ENCODE data around the gene C22orf39. TPM values are rescaled to one million over a fixed set of nuclear protein-coding genes. Genes with fewer than 3 reads are reported as not detected.

C22orf39 gene
- total and polyA plus RNA-seq, 2 donors (not counting 1 experiment from before 2014, with no cell fraction given), result 15.9 to 16.2 TPM

DNA sequence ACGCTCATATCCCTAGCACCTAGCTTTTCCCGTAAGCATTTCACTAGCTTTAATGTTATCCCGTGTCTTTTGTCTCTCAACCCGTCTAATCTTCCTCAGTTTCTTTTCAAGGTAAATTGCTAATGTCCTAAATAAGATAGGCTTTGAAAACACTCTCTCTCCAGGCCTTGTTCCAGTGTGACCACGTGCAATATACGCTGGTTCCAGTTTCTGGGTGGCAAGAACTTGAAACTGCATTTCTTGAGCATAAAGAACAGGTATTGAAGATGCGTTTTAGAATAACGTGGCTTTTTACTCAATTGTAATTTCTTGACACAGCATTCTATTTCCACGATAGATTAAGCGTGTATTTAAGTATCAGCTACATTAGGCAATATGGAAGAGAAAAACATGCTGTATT is 33.3 kb upstream of the C22orf39 start:
- Histone ChIP-seq H3K27me3 (ENCODE audit: control insufficient read depth, insufficient read depth, low read length) (no peaks in the 10 kb centered on the region), H4K20me1 (ENCODE audit: control insufficient read depth, extremely low read depth, insufficient read depth, low read length) (no peaks in the 10 kb centered on the region), H3K9ac (ENCODE audit: insufficient read depth, low read length) (no peak overlapping the region), H3K4me3 (replicated peaks in 1 of 4; ENCODE audit: control extremely low read depth in 1 of 4, insufficient read depth in 1 of 4, low read depth in 3 of 4, low read length in 4 of 4) (peak overlapping the region; percentile 79 to 98 (median 84)), H3K4me1 (ENCODE audit: control insufficient read depth, extremely low read depth, insufficient read depth, low read length) (peaks cover 11% of the 10 kb centered on the region), H3K27ac (ENCODE audit: insufficient read depth, low read length) (no peak overlapping the region), H3K4me2 (ENCODE audit: extremely low read depth, insufficient read depth, low read length) (peak overlapping the region; percentile 76), H2AFZ (ENCODE audit: low read length) (peak overlapping the region; percentile 18), H3K36me3 (ENCODE audit: control insufficient read depth, insufficient read depth, low read length) (peaks cover 4% of the 10 kb centered on the region), H3K9me3 (ENCODE audit: control insufficient read depth, insufficient read depth, low read depth, low read length) (no peaks in the 10 kb centered on the region), H3K79me2 (ENCODE audit: control insufficient read depth, insufficient read depth, low read length) (peaks cover 37% of the 10 kb centered on the region)
- no peak for DNase-seq (ENCODE audit: low read depth in 2 of 2)
- no peak for TF ChIP-seq CTCF (conservative IDR thresholded peaks at IDR 0.05 in 1 of 2, IDR thresholded peaks at IDR 0.05 in 1 of 2; ENCODE audit: low read depth in 1 of 2, low read length in 2 of 2)
- no peak for TF ChIP-seq EZH2 (IDR thresholded peaks at IDR 0.05; ENCODE audit: low read length, missing control alignments)

DNA sequence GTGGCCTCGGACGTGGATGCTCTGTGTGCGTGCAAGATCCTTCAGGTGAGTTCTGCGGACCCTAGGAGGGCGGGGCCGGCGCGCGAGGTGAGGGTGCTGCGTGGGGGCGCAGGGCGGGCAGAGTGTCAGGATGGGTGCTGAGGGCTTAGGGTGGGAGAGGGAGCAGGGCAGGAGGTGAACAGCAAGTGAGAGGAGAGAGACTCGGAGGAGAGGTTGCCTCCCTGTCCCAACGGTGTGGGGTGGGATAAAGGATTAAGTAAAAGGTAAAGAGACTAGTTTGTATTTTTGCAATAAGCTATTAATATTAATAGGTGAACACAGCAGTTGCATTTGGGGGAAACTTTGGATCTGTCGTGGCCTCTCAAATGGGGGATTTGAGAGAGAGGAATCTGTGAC is 32.7 kb upstream of the C22orf39 start:
- Histone ChIP-seq H3K9me3 (ENCODE audit: control insufficient read depth, insufficient read depth, low read depth, low read length) (no peaks in the 10 kb centered on the region), H3K27me3 (ENCODE audit: control insufficient read depth, insufficient read depth, low read length) (no peaks in the 10 kb centered on the region), H2AFZ (ENCODE audit: low read length) (peak overlapping the region; percentile 86), H3K4me3 (replicated peaks in 1 of 4; ENCODE audit: control extremely low read depth in 1 of 4, insufficient read depth in 1 of 4, low read depth in 3 of 4, low read length in 4 of 4) (peak overlapping the region; percentile 79 to 98 (median 84)), H3K9ac (ENCODE audit: insufficient read depth, low read length) (peak overlapping the region; percentile 63), H3K4me1 (ENCODE audit: control insufficient read depth, extremely low read depth, insufficient read depth, low read length) (peaks cover 11% of the 10 kb centered on the region), H3K4me2 (ENCODE audit: extremely low read depth, insufficient read depth, low read length) (peak overlapping the region; percentile 76), H3K27ac (ENCODE audit: insufficient read depth, low read length) (peak overlapping the region; percentile 91), H4K20me1 (ENCODE audit: control insufficient read depth, extremely low read depth, insufficient read depth, low read length) (no peaks in the 10 kb centered on the region), H3K36me3 (ENCODE audit: control insufficient read depth, insufficient read depth, low read length) (peaks cover 3% of the 10 kb centered on the region), H3K79me2 (ENCODE audit: control insufficient read depth, insufficient read depth, low read length) (peaks cover 42% of the 10 kb centered on the region)
- TF ChIP-seq CTCF (conservative IDR thresholded peaks at IDR 0.05 in 1 of 2, IDR thresholded peaks at IDR 0.05 in 1 of 2; ENCODE audit: low read depth in 1 of 2, low read length in 2 of 2) (no peak), EZH2 (IDR thresholded peaks at IDR 0.05; ENCODE audit: low read length, missing control alignments) (no peak)
- no peak for DNase-seq (ENCODE audit: low read depth in 2 of 2)

GRCh38 chr22:19479355-19480172 is 32.1 kb upstream of the C22orf39 start, which contains the start of gene CDC45:
Gene CDC45, plus strand, starts transcription at chr22:19479920. Its CDS starts 49 bp downstream, at chr22:19479969.
- peak within 1 kb of the TSS; percentile 99 for H3K4me2 ChIP-seq (ENCODE audit: extremely low read depth, insufficient read depth, low read length)
- peak; percentile 99 for DNase-seq (ENCODE audit: low read depth in 2 of 2)
- H2AFZ ChIP-seq (ENCODE audit: low read length), result peak within 1 kb of the TSS; percentile 86
- H3K4me1 ChIP-seq (ENCODE audit: control insufficient read depth, extremely low read depth, insufficient read depth, low read length), result peaks cover 11% of the 10 kb centered on the region
- peak within 1 kb of the TSS; percentile 63 for H3K9ac ChIP-seq (ENCODE audit: insufficient read depth, low read length)
- no peaks in the 10 kb centered on the region for H4K20me1 ChIP-seq (ENCODE audit: control insufficient read depth, extremely low read depth, insufficient read depth, low read length)
- H3K9me3 ChIP-seq (ENCODE audit: control insufficient read depth, insufficient read depth, low read depth, low read length), result no peaks in the 10 kb centered on the region
- peaks cover 45% of the 10 kb centered on the region for H3K79me2 ChIP-seq (ENCODE audit: control insufficient read depth, insufficient read depth, low read length)
- H3K4me3 ChIP-seq (replicated peaks in 1 of 4; ENCODE audit: control extremely low read depth in 1 of 4, insufficient read depth in 1 of 4, low read depth in 3 of 4, low read length in 4 of 4), result peak within 1 kb of the TSS; percentile 80 to 98 (median 89)
- peaks cover 3% of the 10 kb centered on the region for H3K36me3 ChIP-seq (ENCODE audit: control insufficient read depth, insufficient read depth, low read length)
- H3K27ac ChIP-seq (ENCODE audit: insufficient read depth, low read length), result peak within 1 kb of the TSS; percentile 91
- no peaks in the 10 kb centered on the region for H3K27me3 ChIP-seq (ENCODE audit: control insufficient read depth, insufficient read depth, low read length)
- TF ChIP-seq EZH2 (IDR thresholded peaks at IDR 0.05; ENCODE audit: low read length, missing control alignments) (no peak), CTCF (conservative IDR thresholded peaks at IDR 0.05 in 1 of 2, IDR thresholded peaks at IDR 0.05 in 1 of 2; ENCODE audit: low read depth in 1 of 2, low read length in 2 of 2) (no peak)
